Measurements from ENCODE around the gene MAPK4.

MAPK4 gene

GRCh38 chr18:50751490-50751889 lies 191.6 kb downstream of the MAPK4 start:
- DNase-seq (ENCODE audit: extremely low read depth, low read depth): no peak
- TF ChIP-seq CTCF (IDR thresholded peaks at IDR 0.05; ENCODE audit: low read depth, low read length, missing control alignments): no peak
- H3K4me3 ChIP-seq (replicated peaks; ENCODE audit: low read depth, low read length): no peak overlapping the region

DNA sequence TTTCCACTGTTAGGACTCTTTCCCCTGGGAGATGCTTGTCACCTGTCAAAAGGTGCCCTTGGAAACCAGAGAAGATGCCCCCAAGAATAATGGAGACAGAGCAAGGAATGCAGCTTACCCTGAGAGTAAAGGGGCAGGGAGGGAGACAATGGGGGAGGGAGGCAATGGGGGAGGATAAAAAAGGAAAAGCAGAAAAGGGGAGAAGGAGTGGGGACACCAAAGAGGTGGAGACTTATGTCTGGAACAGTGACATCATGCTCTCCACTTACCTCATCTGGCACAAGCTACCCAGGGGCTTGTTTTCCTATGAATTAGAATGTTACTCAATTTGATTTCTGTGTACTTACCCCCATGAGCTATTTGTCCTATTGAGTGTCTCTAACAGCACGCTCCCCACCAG lies 192.1 kb downstream of the MAPK4 start:
- DNase-seq (ENCODE audit: extremely low read depth, low read depth): no peak
- H3K4me3 ChIP-seq (replicated peaks; ENCODE audit: low read depth, low read length): no peak overlapping the region
- no peak for TF ChIP-seq CTCF (IDR thresholded peaks at IDR 0.05; ENCODE audit: low read depth, low read length, missing control alignments)

GRCh38 chr18:50753311-50753710 lies 193.4 kb downstream of the MAPK4 start:
- no peak for DNase-seq (ENCODE audit: extremely low read depth, low read depth)

GRCh38 chr18:50754297-50754696 lies 194.4 kb downstream of the MAPK4 start:
- DNase-seq (ENCODE audit: extremely low read depth, low read depth): no peak
- TF ChIP-seq CTCF (IDR thresholded peaks at IDR 0.05; ENCODE audit: low read depth, low read length, missing control alignments): no peak
- no peak overlapping the region for H3K4me3 ChIP-seq (replicated peaks; ENCODE audit: low read depth, low read length)

More at GRCh38 chr18:50753311-50753710, 193.4 kb downstream of the MAPK4 start:
- no peak overlapping the region for H3K4me3 ChIP-seq (replicated peaks; ENCODE audit: low read depth, low read length)
- no peak for TF ChIP-seq CTCF (IDR thresholded peaks at IDR 0.05; ENCODE audit: low read depth, low read length, missing control alignments)

DNA sequence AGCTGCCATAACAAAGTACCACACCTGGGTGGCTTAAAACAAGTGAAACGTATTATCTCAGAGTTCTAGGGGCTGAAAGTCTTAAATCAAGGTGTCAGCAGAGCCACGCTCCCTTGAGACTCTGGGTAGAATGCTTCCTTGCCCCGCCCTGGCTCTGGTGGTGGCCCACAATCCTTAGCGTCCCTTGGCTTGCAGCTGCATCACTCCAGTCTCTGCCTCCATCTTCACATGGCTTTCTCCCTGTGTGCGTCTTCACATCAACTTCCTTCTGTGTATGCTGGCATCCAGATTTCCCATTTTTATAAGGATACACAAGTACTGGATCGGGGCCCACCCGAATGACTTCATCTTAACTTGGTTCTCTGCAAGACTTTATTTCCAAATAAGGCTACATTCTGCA lies 197.5 kb downstream of the MAPK4 start:
- no peak for DNase-seq (ENCODE audit: extremely low read depth, low read depth)
- no peak overlapping the region for H3K4me3 ChIP-seq (replicated peaks; ENCODE audit: low read depth, low read length)
- TF ChIP-seq CTCF (IDR thresholded peaks at IDR 0.05; ENCODE audit: low read depth, low read length, missing control alignments): no peak

GRCh38 chr18:50769463-50769862 lies 209.6 kb downstream of the MAPK4 start:
- H3K4me3 ChIP-seq (replicated peaks; ENCODE audit: low read depth, low read length): no peak overlapping the region
- no peak for TF ChIP-seq CTCF (IDR thresholded peaks at IDR 0.05; ENCODE audit: low read depth, low read length, missing control alignments)
- DNase-seq (ENCODE audit: extremely low read depth, low read depth): no peak

GRCh38 chr18:50775207-50775606 lies 215.3 kb downstream of the MAPK4 start:
- no peak overlapping the region for H3K4me3 ChIP-seq (replicated peaks; ENCODE audit: low read depth, low read length)
- TF ChIP-seq CTCF (IDR thresholded peaks at IDR 0.05; ENCODE audit: low read depth, low read length, missing control alignments): no peak
- no peak for DNase-seq (ENCODE audit: extremely low read depth, low read depth)

All from HFF-Myc (cell line).